NAMALWA (cell line): Measurements from ENCODE around the gene ADCY9.
"Not testable (repeated sequence)": the region's sequence is repeated elsewhere in the genome, so short reads cannot be mapped to it uniquely, and the experiment has no call there.

ENCODE experiments used
- DNase-seq: peaks from one replicate; pipeline ENCODE4 v3.0.0-alpha.2; 2015; ENCODE audit warnings: low spot score

The ADCY9 gene

GRCh38 chr16:3974751-3975150, 141.5 kb downstream of the ADCY9 start:
- DNase-seq, result no peak

DNA sequence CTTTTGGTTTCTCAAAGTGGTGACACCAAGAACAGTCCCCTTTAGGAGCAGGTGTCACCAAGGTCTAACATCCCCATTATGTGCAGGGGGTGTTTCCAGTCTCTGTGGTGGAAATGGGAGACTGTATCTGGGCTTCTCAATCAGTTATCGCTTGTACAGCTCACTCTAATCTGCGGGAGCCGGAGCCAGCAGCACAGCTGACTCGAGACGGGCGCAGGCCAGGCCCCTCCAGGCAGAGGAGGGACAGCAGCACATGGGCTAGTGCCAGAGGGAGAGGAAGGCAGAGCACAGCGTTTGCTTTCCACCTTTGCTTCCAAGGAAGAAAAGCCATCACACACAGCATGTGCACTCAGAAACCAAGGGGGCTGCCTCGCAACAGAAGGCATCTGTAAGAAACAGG, 144.5 kb downstream of the ADCY9 start:
- no peak for DNase-seq

DNA sequence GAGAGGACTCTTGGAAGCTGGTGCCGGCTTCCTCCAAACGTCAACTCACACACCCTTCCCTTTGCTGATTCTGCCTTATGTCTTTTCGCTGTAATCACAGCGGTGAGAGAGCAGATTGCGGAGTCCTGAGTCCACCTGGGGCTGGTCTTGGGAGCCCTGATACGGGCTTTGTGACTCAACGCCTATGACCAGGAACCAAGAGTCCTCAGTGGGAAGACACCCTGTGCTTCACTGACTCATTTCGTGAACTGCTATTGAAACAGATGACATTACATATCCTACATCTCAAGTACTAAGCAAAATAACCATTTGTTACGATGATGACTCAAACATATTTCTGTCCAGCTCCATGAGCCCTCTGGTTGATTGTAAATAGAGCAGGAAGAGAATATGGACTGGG, 145.0 kb downstream of the ADCY9 start:
- no peak for DNase-seq

DNA sequence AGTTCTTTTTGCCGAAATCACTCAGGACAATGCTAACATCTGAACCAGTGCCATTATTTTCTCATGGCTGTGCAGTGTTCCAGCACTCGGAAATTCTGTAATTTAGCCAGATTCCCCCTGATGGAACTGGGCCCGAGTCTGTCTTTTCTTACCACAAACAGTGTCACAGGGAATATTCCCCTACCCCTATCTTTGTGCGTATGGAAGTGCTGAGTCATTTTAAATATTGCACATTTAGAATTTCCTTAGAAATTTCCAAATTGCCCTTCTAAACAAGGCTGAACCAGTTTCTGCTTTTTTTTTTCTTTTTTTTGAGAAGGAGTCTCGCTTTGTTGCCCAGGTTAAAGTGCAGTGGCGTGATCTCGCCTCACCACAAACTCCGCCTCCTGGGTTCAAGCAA, 147.7 kb downstream of the ADCY9 start:
- DNase-seq, result no peak

DNA sequence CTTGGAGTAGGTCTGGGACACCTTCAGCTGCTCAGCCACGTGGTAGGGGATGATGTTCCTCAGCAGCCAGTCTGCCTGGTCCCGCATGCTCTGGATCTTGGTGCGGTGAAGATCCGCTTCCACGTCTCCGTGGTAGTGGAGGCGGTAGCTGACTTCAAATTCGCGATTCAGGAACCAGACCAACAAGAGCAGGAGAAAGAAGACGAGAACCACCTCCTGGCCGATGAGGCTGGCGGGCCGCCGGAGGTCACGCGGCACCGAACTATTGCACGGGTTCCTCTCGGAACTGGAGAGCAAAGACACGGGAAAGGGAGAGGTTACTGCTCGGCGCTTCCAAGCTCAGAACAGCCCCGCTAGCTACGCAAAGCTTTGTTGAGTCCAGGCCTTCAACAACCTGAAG, 149.6 kb downstream of the ADCY9 start:
- DNase-seq, result no peak

- DNase-seq, result no peak
Observed at GRCh38 chr16:3965781-3966582, 150.3 kb downstream of the ADCY9 start.

DNA sequence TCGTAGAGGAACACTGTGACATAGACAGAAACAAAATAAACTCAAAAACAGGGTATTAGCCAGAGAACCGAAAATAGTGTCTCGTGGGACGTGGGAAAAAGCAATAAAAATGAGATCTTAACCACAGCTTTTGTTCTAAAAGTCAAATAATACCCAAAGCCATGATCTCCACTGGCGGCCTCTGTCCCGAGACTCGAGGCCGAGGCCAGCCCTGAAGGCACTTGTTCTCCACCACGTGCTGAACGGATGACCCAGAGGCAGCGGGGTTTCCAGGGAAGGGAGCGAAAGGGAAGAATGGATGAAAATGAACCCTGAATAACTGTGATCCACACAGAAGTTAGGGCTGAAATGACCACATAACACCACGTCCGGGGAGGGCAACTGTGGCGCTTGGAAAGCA, 150.9 kb downstream of the ADCY9 start:
- no peak for DNase-seq

DNA sequence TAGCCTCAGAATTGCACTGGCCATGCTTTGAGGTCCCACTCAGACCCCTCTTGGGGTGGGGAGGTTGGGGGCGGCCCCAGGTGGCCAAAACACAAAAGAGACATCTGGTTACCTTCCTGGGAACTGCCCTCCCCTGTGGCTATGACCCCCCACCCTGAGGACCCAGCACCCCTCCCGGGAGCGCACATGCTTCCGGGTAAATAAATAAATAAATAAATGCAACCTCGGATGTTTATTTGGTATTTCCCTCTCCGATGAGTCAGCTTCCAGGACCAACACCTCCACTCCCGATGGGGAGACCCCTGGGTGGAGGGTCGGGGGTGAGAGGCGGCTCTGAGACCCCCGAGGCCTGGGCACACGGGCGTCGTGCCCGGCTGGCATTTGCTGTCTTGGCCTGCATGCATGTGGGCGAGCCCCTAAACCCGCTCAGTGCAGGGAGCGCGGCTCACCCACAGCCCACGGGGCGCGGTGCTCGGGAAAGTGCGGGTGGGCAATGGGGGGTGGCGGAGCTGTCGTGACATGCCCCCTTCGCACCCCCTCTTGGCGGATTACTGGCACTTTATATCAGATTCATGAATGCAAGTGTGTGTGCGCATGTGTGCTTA, 151.5 kb downstream of the ADCY9 start:
- DNase-seq, result no peak

DNA sequence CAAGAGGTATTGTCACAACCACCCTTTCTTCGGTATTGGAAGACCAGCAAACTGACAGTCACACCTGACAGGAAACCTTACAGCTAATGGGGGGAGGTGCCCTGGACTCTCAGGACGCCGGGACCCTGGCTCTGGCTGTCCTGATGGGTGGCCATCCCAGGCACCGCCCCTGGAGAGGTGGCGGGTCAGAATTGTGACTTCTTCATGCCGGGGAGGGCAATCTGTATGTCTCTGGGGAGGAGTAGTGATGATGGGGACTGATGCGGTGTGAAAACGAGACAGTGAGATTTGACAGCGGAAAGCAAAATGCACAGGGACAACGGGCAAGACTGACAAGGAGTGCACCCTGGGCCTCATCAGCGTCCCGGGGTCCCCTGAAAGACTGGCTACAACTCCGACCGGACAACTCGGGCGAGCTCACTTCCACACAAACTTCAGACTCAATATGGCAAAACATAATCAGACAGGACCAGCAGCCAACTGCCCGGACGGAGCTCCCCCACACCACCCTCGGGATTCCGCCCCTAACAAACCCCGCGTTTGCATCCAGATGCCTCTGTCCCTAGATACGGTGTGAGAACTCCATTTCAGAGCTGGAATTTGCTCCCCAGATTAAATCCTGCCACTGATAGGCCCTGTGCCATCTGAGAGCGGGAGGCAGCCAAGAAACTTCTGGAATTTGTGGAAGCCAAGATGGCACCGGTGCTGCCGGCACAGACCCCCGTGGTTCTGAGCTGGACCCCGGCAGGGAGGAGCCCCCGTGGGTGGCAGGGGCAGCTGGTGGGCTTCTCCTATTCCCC, 152.2 kb downstream of the ADCY9 start:
- no peak for DNase-seq

DNA sequence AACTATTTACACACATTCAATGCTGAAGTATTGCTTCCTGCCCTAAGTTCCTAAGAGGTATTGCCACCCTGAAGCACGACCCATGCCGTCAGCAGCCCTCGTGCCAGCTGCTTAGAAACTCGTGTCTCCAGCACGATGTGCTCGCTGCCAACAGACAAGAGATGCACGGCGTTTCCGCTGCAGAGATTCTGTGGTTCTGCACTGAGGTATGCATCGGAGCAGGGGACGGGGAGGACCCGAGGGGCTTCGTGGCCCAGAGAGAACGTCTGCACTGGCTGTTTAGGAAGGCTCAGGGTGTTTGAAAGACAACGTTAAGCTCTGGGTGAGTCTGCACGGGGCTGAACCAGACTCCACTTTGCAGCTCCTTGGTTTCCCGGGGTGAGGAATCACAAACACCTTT, 153.0 kb downstream of the ADCY9 start:
- DNase-seq, result no peak

- no peak for DNase-seq
Observed at GRCh38 chr16:3961449-3961849, 154.8 kb downstream of the ADCY9 start.

GRCh38 chr16:3959926-3960590, 156.2 kb downstream of the ADCY9 start:
- DNase-seq, result not testable (repeated sequence)

DNA sequence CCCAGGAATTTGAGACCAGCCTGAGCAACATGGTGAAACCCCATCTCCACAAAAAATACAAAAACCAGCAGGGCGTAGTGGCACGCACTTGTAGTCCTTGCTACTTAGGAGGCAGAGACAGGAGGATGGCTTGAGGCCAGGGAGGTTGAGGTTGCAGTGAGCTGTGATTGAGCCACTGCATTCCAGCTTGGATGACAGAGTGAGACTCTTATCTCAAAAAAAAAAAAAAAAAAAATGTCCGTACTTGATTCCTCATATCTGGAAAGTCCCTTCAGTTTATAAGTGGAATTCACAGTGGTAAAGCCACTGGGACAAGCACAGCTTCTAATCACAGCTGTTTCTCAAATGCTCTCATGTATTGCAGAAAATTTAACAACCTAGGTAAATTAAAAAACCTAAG, 157.1 kb downstream of the ADCY9 start:
- DNase-seq, result no peak

DNA sequence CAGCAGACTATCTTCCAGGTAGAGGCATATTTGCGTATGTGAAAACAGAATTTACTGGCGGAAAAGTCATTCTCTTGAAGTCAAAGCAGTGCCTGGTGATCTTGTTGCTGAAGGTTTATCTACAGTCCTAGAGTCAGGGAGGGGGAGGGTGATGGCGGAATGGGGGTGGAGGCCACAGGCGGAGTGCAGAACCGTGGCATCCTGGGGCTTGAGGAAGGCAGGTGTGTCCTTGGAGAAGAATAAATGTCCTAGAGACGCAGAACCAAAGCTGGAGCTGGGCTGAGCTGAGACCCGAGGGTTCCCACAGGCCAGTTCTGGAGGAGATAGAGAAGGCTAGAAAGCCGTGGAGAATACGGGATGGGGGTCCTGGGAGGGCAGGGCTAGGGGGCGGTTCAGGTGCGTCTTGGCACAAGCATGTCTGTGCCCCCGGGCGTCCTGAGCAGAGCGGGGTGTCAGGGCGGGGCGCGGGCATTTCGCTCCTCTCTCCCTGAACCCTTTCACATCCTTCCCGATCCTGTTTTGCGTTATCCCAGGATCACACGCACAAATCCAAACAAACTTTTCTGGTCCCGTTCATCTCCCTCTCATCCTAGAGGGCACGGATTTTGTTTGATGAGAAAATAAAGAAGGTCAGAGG, 158.8 kb downstream of the ADCY9 start:
- no peak for DNase-seq

DNA sequence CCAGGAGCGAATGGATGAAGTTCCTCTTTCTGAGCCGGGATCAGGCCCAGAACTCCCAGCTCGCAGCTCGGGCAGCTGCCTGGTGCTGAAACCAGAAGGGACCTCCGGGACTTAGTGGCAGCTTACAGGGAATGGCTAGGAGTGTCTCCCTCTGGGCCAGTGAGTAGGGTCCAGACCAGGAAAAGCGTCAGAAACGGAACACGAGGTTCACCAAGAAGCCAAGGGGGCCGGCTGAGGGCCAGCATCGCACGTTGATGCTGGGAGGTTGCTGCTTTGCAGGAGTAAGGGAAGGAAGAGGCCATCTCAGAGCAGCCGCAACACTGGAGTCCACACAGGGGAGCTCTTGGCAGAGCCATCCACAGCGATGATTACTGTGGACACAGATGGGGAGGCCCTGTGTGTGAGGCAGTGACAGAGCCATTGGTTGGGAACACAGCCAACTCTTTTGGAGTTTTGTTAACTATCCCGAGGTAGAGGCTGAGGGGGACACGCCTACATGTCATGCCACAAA, 161.8 kb downstream of the ADCY9 start:
- DNase-seq, result no peak

DNA sequence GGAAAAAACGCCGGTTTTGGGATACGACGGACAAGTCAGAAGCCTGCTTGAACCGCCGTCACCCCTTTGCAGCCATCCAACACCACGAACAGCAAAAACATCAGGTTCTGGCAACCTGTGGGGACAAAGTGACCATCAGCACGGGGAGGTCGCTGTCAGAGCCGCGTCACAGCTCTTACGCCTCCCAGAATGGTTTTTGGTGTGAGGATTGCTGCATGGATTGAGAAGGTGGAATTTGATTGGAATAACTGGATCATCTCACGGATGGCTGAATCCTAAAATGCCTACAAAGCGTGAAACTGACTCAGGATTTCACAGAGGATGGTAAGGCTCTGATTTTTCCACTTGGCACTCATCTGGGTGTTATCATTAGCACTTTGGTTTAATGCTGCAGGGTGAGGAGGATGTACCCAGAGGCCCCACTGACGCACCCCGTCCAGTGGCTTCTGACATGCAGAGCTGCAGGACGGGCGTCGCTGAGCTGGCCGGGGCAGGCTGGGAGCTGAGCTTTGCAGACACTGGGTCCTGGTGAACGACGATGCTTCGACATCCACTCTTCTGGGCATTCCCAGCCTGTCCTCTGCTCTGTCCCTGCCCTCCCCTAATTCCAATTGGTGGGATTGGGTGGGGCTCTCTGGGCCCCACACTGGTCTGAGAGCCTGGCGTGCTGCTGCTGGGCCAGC, 162.4 kb downstream of the ADCY9 start:
- DNase-seq, result no peak

GRCh38 chr16:3952737-3953131, 163.5 kb downstream of the ADCY9 start:
- DNase-seq, result peak; percentile 13

- no peak for DNase-seq
Observed at GRCh38 chr16:3951861-3952736, 164.1 kb downstream of the ADCY9 start.

DNA sequence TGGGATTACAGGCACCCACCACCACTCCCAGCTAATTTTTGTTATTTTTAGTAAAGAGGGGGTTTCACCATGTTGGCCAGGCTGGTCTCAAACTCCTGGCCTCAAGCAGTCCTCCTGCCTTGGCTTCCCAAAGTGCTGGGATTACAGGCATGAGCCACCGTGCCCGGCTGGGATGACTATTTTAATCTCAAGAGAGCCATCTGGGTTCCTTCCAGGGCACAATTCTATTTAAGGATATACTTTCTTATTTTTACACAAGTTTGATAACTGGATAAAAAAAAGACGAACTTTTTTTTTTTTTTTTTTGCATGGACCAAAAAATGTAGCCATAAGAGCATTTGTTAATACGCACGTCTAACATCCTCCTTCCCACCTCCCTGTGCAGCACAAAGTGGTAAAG, 164.9 kb downstream of the ADCY9 start:
- not testable (repeated sequence) for DNase-seq
